Gastroesophageal sphincter (tissue), 4 donors: ENCODE data around the gene RYR2. TPM values are rescaled to one million over a fixed set of nuclear protein-coding genes. Genes with fewer than 3 reads are reported as not detected.

ENCODE experiments used
- ATAC-seq: fragments of 150-250 bp; one replicate; pipeline ENCODE4 v1.9.1; 2016; ENCODE audit warnings: mild to moderate bottlenecking, moderate library complexity
- H3K27ac ChIP-seq, 4 donors: fragments of 200-600 bp; sonication (generic) in 3 of 4; 1 replicate in 3 of 4; 2 replicates in 1 of 4; pipeline ENCODE4 v1.5.1; 2016 to 2019
- H3K27me3 ChIP-seq: fragments of 200-600 bp; sonication (generic); one replicate; pipeline ENCODE4 v1.5.1; 2019
- H3K36me3 ChIP-seq, 2 donors: fragments of 200-600 bp; sonication (generic); one replicate each; pipeline ENCODE4 v1.5.1; 2019; ENCODE audit warnings: control low read depth in 1 of 2
- H3K4me1 ChIP-seq, 3 donors: fragments of 200-600 bp; sonication (generic); 1 replicate in 2 of 3; 2 replicates in 1 of 3; pipeline ENCODE4 v1.5.1; 2016 to 2019; ENCODE audit warnings: control low read depth in 2 of 3
- H3K4me3 ChIP-seq, 2 donors: fragments of 200-600 bp; sonication (generic); one replicate each; pipeline ENCODE4 v1.5.1; 2019; ENCODE audit warnings: mild to moderate bottlenecking in 1 of 2, moderate library complexity in 1 of 2
- H3K9me3 ChIP-seq, 3 donors: fragments of 200-600 bp; sonication (generic); one replicate each; pipeline ENCODE4 v1.5.1; 2017 to 2019; ENCODE audit warnings: control low read depth in 2 of 3
- EP300 ChIP-seq: sonication (generic); formaldehyde crosslinking; IDR thresholded peaks from one replicate; pipeline ENCODE4 v1.6.1; 2017; ENCODE audit warnings: antibody characterized with exemption, mild to moderate bottlenecking
- POLR2A ChIP-seq, 2 donors: fragments of 450-650 bp; IDR thresholded peaks; one replicate each; pipeline ENCODE4 v1.6.1; 2017; ENCODE audit warnings: antibody characterized with exemption in 2 of 2, mild to moderate bottlenecking in 2 of 2, moderate library complexity in 1 of 2
- POLR2AphosphoS5 ChIP-seq: sonication (generic); formaldehyde crosslinking; IDR thresholded peaks from one replicate; pipeline ENCODE4 v1.6.1; 2017; ENCODE audit warnings: antibody characterized with exemption
- WGBS, 2 donors: methylation state at CpG; one replicate each; pipeline ENCODE4 v1.1.5; 2018; ENCODE audit warnings: low coverage in 1 of 2; 5-methylcytosine and 5-hydroxymethylcytosine counted together
- total RNA-seq, 4 donors: library from RNA; depleted of rRNA; stranded (reverse); fragments of >200 nt; gene quantifications; one replicate each; pipeline ENCODE4 v1.1.0, GENCODE V29; 2016
- TF ChIP-seq, protein P1 (sequence below), 4 experiments: fragments of 200-600 bp in 2 of 4; fragments of 450-650 bp in 2 of 4; sonication (generic) in 1 of 4; IDR thresholded peaks; one replicate each; pipeline ENCODE4 v1.5.1; 2017 to 2019; ENCODE audit warnings: antibody characterized with exemption in 4 of 4, mild to moderate bottlenecking in 2 of 4, moderate library complexity in 2 of 4

RYR2 gene
- total RNA-seq, 4 donors from 2014 or later, result 27.4 to 78.8 (median 42.7) TPM

DNA sequence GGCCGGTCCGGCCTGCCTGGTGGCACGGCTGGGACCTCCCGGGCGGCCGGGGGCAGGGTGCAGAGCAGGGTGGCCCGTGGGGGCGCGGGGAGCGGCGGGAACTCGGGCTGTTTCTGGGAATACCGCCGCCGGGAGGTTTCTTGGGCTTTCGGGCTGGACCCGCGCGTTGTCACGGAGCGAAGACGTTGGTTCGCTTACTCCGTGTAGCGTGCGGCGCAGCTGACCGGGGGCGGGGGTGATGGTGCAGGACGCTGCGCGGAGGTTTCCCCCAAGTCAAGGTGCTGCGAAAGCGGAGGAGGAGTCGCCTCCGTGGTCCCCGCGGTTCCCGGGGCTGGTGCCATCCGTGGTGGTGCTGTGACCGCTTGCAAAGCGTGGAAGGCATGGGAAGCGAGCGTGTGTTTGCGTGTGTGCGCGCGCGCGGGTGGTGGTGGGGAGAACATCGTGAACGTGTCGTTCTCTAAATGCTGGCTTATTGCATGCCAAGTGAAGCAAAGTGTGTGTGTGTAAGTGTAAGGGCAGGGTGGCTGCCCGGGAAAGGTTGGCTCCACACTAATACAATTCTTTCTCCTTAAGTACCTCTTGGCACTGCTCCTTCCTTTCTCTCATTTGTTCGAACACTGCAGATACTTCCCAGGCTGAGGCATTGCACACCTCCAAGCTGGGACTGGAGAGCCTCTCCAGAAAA is 1.1 kb downstream of the RYR2 start:
- H3K27ac ChIP-seq, result peak overlapping the region; percentile 10 to 91 (median 89)
- peak; percentile 42 for ATAC-seq
- TF ChIP-seq, protein P1, sequence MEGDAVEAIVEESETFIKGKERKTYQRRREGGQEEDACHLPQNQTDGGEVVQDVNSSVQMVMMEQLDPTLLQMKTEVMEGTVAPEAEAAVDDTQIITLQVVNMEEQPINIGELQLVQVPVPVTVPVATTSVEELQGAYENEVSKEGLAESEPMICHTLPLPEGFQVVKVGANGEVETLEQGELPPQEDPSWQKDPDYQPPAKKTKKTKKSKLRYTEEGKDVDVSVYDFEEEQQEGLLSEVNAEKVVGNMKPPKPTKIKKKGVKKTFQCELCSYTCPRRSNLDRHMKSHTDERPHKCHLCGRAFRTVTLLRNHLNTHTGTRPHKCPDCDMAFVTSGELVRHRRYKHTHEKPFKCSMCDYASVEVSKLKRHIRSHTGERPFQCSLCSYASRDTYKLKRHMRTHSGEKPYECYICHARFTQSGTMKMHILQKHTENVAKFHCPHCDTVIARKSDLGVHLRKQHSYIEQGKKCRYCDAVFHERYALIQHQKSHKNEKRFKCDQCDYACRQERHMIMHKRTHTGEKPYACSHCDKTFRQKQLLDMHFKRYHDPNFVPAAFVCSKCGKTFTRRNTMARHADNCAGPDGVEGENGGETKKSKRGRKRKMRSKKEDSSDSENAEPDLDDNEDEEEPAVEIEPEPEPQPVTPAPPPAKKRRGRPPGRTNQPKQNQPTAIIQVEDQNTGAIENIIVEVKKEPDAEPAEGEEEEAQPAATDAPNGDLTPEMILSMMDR (IDR thresholded peaks at IDR 0.05), result no peak
- no peak for TF ChIP-seq POLR2A (IDR thresholded peaks at IDR 0.05)
- TF ChIP-seq EP300, result no peak
- peak; percentile 42 for TF ChIP-seq POLR2AphosphoS5
- H3K4me3 ChIP-seq, result peak overlapping the region; percentile 47 to 76
- H3K9me3 ChIP-seq, result no peaks in the 10 kb centered on the region
- H3K27me3 ChIP-seq, result peaks cover 20% of the 10 kb centered on the region
- H3K4me1 ChIP-seq, result peaks cover 0 to 60% (median 0%) of the 10 kb centered on the region in 3 donors
- H3K36me3 ChIP-seq, result no peaks in the 10 kb centered on the region
- WGBS, 2 donors, result 0% methylated on average over 3 to 4 of the region's 55 CpGs

DNA sequence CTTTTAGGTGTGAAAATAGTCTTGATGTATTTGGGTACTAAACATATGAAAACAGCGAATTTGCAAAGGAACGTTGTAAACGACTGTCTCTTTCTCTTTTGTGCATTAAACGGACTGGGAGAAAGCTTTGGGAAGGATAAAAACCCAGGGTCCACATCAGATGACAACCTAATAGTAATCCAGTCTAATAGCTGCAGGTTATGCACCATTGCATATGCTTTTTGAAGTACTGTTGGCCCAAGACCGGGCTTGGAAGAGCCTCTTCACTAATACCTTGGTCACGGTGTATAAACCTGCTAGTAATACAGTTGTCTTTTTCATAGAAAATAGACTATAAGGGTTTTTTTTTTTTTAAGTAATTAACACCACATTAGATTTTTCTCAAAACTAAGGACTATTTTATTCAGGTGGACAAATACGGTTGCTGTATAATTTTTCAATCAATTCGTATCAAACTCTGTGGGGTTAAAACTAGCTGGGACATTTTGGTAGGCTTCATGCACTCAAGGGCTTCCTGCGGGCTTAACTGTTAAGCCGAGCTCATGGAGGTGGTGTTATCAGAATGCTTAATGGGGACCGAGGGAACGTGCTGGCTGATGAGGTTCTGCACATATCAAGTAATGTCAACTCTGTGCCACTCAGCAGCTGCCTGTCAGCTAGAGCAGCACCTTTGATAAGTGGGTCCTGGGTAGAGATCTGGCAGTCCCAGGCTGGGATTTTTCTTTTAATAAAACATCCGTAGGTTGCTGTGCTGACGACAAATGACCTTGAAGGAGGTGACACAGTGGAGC is 2.1 kb downstream of the RYR2 start:
- Histone ChIP-seq H3K36me3 (no peaks in the 10 kb centered on the region), H3K27ac (peak overlapping the region in 3 of 4 donors; percentile 89 to 91 (median 89)), H3K9me3 (no peaks in the 10 kb centered on the region), H3K4me1 (peaks cover 0 to 60% (median 0%) of the 10 kb centered on the region in 3 donors), H3K4me3 (peak overlapping the region; percentile 47 to 76), H3K27me3 (peaks cover 20% of the 10 kb centered on the region)
- TF ChIP-seq POLR2A (IDR thresholded peaks at IDR 0.05) (no peak), EP300 (no peak), POLR2AphosphoS5 (no peak)
- TF ChIP-seq, protein P1 (IDR thresholded peaks at IDR 0.05), result no peak
- ATAC-seq, result no peak
- WGBS, 2 donors, result 17 to 25% methylated on average over 9 to 12 of the region's 14 CpGs

DNA sequence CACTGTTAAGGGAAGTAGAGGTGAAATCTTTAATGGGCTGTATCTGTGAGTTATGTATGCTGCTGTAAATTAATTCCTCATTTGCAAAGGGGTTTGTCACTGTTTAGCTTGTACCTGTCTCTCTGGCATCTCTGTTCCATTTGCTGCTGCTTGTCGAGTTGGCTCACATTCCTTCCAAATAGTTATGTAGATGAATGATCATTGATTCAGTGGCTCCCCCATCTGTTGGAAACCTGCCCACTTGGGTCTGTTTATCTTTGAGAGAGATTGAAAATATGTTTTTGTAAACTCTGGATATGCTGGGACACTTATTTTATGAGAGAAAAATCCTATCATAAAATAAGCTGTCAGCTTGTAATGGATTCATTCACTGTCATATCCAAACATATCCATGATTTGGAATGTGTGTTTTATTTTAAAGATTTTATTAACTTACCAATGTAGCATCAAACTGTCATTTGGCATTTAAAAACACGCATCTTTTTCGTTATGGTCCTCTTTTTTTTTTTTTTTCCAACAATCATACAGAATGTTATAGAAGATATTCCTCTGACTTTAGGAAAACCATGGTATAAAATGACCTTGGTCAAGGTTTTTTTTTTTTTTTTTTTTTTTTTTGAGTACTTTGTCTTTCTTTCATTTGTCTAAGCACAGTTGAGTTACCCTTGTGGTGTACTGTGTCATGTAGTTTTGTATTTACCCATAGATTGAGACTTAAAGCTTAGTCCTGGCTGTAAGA is 3.5 kb downstream of the RYR2 start:
- H3K27ac ChIP-seq, result peak overlapping the region in 1 of 4 donors; percentile 91
- peaks cover 0 to 60% (median 0%) of the 10 kb centered on the region in 3 donors for H3K4me1 ChIP-seq
- H3K36me3 ChIP-seq, result no peaks in the 10 kb centered on the region
- ATAC-seq, result no peak
- TF ChIP-seq POLR2A (IDR thresholded peaks at IDR 0.05) (no peak), POLR2AphosphoS5 (no peak), EP300 (no peak)
- TF ChIP-seq, protein P1 (IDR thresholded peaks at IDR 0.05), result no peak
- no peaks in the 10 kb centered on the region for H3K9me3 ChIP-seq
- WGBS, 2 donors, result 17 to 26% methylated on average over 2 to 3 of the region's 3 CpGs
- H3K27me3 ChIP-seq, result peaks cover 20% of the 10 kb centered on the region
- H3K4me3 ChIP-seq, result no peak overlapping the region

DNA sequence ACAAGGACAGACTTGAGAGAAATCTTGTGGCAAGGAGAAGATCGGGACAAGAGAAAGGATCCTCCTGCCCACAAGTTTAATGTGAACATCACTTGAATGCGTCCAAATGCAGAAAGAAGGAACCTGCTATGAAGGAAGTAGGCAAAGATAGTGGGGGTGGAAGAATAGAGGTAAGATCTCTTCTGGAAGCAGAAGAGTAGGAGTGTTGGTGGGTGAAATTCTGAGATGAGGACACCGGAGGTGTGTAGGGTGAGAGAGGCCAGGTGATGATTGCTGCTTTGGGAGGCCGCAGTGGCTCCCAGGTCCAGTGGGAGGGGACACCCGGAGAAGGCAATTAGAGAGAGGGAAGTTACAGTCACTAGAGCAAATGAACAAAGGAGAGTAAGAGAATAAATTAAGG is 6.8 kb downstream of the RYR2 start:
- Histone ChIP-seq H3K9me3 (no peaks in the 10 kb centered on the region), H3K4me3 (no peak overlapping the region), H3K4me1 (peaks cover 0 to 36% (median 0%) of the 10 kb centered on the region in 3 donors), H3K36me3 (no peaks in the 10 kb centered on the region), H3K27me3 (no peaks in the 10 kb centered on the region), H3K27ac (no peak overlapping the region)
- TF ChIP-seq, protein P1 (IDR thresholded peaks at IDR 0.05), result no peak
- TF ChIP-seq EP300, result no peak
- TF ChIP-seq POLR2AphosphoS5, result no peak
- no peak for TF ChIP-seq POLR2A (IDR thresholded peaks at IDR 0.05)
- WGBS, 2 donors, result 80 to 87% methylated on average over 5 of the region's 5 CpGs
- ATAC-seq, result no peak
